ELR (cell line): ENCODE results near the gene LDLRAD4.

ENCODE experiments used
- DNase-seq: peaks from one replicate; pipeline ENCODE4 v3.0.0-alpha.2; 2015; ENCODE audit warnings: low read depth

Gene LDLRAD4

GRCh38 chr18:13371689-13372418 lies 153.3 kb downstream of the LDLRAD4 start:
- DNase-seq, result no peak

GRCh38 chr18:13372531-13372951 lies 154.0 kb downstream of the LDLRAD4 start:
- no peak for DNase-seq

GRCh38 chr18:13374096-13374467 lies 155.5 kb downstream of the LDLRAD4 start:
- no peak for DNase-seq

GRCh38 chr18:13374468-13375301 lies 156.1 kb downstream of the LDLRAD4 start:
- no peak for DNase-seq

- DNase-seq, result peak; percentile 78
These were observed 157.0 kb downstream of the LDLRAD4 start for GRCh38 chr18:13375302-13376255.

GRCh38 chr18:13376298-13376840 lies 157.8 kb downstream of the LDLRAD4 start:
- DNase-seq, result no peak

GRCh38 chr18:13376841-13377351 lies 158.3 kb downstream of the LDLRAD4 start:
- DNase-seq, result no peak

GRCh38 chr18:13377496-13377895 lies 158.9 kb downstream of the LDLRAD4 start:
- no peak for DNase-seq

GRCh38 chr18:13378150-13378549 lies 159.6 kb downstream of the LDLRAD4 start:
- no peak for DNase-seq

GRCh38 chr18:13379062-13379865 lies 160.7 kb downstream of the LDLRAD4 start:
- no peak for DNase-seq

GRCh38 chr18:13379930-13380690 lies 161.6 kb downstream of the LDLRAD4 start:
- no peak for DNase-seq

- DNase-seq, result no peak
These were observed 162.1 kb downstream of the LDLRAD4 start for GRCh38 chr18:13380691-13381070.

- no peak for DNase-seq
These were observed 162.8 kb downstream of the LDLRAD4 start for GRCh38 chr18:13381331-13381730.

GRCh38 chr18:13381944-13382365 lies 163.4 kb downstream of the LDLRAD4 start:
- DNase-seq, result no peak

- no peak for DNase-seq
These were observed 163.9 kb downstream of the LDLRAD4 start for GRCh38 chr18:13382366-13382953.

GRCh38 chr18:13382954-13383827 lies 164.6 kb downstream of the LDLRAD4 start:
- DNase-seq, result no peak

- no peak for DNase-seq
These were observed 168.6 kb downstream of the LDLRAD4 start for GRCh38 chr18:13386891-13387801.
